ENCODE results near the gene SLC6A19.

DNA sequence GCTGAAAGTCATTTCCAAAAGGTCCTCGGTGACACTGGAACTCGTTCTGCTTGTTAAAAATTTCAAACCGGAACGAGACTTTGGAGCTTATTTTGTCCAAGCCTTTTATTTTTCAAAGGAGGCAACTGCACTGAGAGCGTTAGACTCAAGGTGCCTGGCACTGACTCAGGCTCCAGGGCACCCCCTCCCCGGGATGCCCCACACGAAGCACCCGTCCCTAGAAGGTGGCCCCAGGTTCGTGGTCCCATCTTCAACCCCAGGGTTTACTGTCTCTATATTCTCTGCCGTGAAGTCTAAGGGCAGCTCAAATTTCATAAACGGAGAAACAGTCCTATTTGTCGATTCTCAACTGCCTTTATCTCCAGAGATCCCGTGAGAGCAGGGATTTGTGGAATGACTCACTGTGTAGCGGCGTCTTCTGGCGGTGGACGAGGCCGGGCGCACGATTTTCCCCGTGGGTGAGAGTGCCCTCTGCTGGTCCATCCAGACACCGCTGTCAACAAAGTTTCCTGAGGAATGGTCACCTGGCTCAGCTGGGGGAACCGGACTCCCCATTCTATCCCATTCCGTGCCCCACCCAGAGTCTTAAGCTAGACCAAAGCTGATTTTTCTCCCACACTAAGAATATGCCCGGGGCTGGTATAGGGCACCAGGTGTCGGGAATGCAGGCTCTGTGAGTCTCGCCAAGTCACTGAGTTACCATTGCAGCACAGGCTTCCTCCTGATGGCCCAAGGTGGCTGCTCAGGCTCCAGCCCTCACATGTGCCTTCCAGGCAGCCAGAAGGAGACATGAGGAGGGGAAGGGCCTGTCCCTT is 27.1 kb upstream of the SLC6A19 start:
- TF ChIP-seq CTCF (IDR thresholded peaks at IDR 0.05) (peak; percentile 36 to 86 (median 71)), POLR2A (IDR thresholded peaks at IDR 0.05) (no peak)

All from Peyer's patch (tissue), 4 donors.